ENCODE measurements around the gene FLNB. TPM values are rescaled to one million over a fixed set of nuclear protein-coding genes. Genes with fewer than 3 reads are reported as not detected.
A peak's percentile ranks its signal among the peaks of the same experiment; 100 is the strongest.

Gene FLNB
- total and polyA plus RNA-seq, 2 of the 13 experiments (the other 11 are each of a cell fraction or from before 2014, with no cell fraction given): 106 to 130 TPM

- TF ChIP-seq ZBTB40 (IDR thresholded peaks at IDR 0.05) (no peak), ZBTB40 (CRISPR knock-in tag; IDR thresholded peaks at IDR 0.05) (no peak), ZBTB3 (CRISPR knock-in tag; IDR thresholded peaks at IDR 0.05; ENCODE audit: borderline replicate concordance, low read depth) (no peak), ZNF777 (CRISPR knock-in tag; IDR thresholded peaks at IDR 0.05) (no peak), CHD4 (IDR thresholded peaks at IDR 0.05; ENCODE audit: borderline replicate concordance, low read length) (peak; percentile 97), ZNF296 (CRISPR knock-in tag; conservative IDR thresholded peaks at IDR 0.05) (no peak), ZBTB25 (CRISPR knock-in tag; IDR thresholded peaks at IDR 0.05) (no peak), ZBTB49 (CRISPR knock-in tag; IDR thresholded peaks at IDR 0.05; ENCODE audit: borderline replicate concordance) (no peak), ZMAT3 (CRISPR knock-in tag; conservative IDR thresholded peaks at IDR 0.05) (peak; percentile 3; the same call in 1 of the 2 replicates), ZKSCAN8 (CRISPR knock-in tag; IDR thresholded peaks at IDR 0.05; ENCODE audit: borderline replicate concordance) (no peak), ADNP (CRISPR knock-in tag; IDR thresholded peaks at IDR 0.05) (peak; percentile 88), ZFY (CRISPR knock-in tag; IDR thresholded peaks at IDR 0.05) (no peak), NFE2L2 (IDR thresholded peaks at IDR 0.05; ENCODE audit: low read length) (no peak), CREM (IDR thresholded peaks at IDR 0.05) (no peak), CREM (CRISPR knock-in tag; IDR thresholded peaks at IDR 0.05) (no peak), ATF7-NPFF (CRISPR knock-in tag; IDR thresholded peaks at IDR 0.05; ENCODE audit: low read depth) (no peak), NR0B2 (CRISPR knock-in tag; IDR thresholded peaks at IDR 0.05) (0 out of 2 replicates have a peak, but pooled peaks have one; percentile 42), MYNN (CRISPR knock-in tag; IDR thresholded peaks at IDR 0.05; ENCODE audit: low read depth) (no peak), GTF2F1 (IDR thresholded peaks at IDR 0.05; ENCODE audit: low read length) (no peak), ZNF552 (CRISPR knock-in tag; IDR thresholded peaks at IDR 0.05; ENCODE audit: borderline replicate concordance) (no peak)
These were observed 167.9 kb downstream of the FLNB start (continued) for GRCh38 chr3:58176185-58176530.
